IPS-20b (cell line): ENCODE results near the gene FKBP2.
A peak's percentile ranks its signal among the peaks of the same experiment; 100 is the strongest.

Experiments
- H3K27ac ChIP-seq: one replicate; pipeline ENCODE4 v1.5.1; 2013; ENCODE audit warnings: low read length
- H3K27me3 ChIP-seq: 2 replicates; pipeline ENCODE4 v1.6.1; 2013; ENCODE audit warnings: mild to moderate bottlenecking, low read length, inconsistent platforms; ENCODE audit not compliant: insufficient read depth
- H3K36me3 ChIP-seq: 2 replicates; pipeline ENCODE4 v1.6.1; 2013; ENCODE audit warnings: low read depth, mild to moderate bottlenecking, inconsistent platforms, low read length, moderate library complexity; ENCODE audit not compliant: insufficient read depth
- H3K4me1 ChIP-seq: 2 replicates; pipeline ENCODE4 v1.6.1; 2013; ENCODE audit warnings: mild to moderate bottlenecking, control low read depth, inconsistent platforms, low read length, moderate library complexity; ENCODE audit not compliant: insufficient read depth
- H3K4me3 ChIP-seq: 2 replicates; pipeline ENCODE4 v1.5.1; 2013; ENCODE audit warnings: mild to moderate bottlenecking, low read length, inconsistent platforms
- H3K9ac ChIP-seq: 2 replicates; pipeline ENCODE4 v1.6.1; 2013; ENCODE audit warnings: low read depth, mild to moderate bottlenecking, inconsistent platforms, low read length, moderate library complexity
- H3K9me3 ChIP-seq: 2 replicates; pipeline ENCODE4 v1.6.1; 2013; ENCODE audit warnings: mild to moderate bottlenecking, low read depth, low read length, inconsistent platforms; ENCODE audit not compliant: insufficient read depth

The FKBP2 gene

DNA sequence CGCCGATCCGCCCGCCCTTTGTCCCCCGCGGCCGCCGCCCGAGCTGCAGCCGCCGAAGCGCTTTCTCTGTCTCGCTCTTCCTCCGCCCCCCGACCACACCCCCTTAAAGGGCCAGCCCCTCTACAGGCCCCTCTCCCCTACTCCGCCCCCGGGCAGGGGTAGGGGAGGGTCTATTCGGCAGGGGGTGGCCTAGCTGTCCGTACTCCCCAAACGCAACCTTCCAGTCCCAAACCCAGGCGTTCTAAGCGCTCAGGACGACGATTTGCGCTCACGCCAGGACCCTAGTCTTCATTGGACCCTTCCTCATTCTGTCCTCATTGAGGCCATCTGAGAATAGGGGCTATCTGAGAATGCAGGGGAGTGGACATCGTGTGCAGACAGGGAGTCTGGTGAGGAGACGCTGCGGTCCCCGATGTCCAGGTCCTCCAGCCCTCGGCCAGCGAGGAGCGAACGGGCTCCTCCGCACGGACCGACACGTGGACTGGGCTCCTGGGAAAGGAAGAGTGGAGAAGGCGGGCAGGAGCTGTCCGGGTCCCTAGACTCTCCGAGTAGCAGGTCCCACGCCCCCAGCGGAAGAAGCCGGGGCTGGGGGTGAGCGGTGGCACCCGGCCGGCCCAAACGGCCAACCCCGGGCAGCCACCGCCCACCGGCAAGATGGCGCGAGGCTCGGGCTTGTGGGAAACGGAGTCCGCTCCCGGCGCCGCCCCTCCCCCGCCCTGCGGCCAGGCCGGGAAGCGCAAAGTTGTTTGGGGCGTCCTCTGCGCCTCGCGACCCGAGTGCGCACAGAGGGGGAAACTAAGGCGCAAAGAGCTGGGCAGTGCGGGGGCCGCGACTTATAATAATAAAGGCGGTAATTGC is 6.2 kb downstream of the FKBP2 start, which contains the start of gene PPP1R14B:
Gene PPP1R14B (minus strand): TSS at position 73 of the 858 bp plus-strand sequence. CDS start 270 bp downstream, outside the sequence.
- Histone ChIP-seq H3K9ac (peak within 1 kb of the TSS; percentile 95), H3K27ac (peak within 1 kb of the TSS; percentile 93), H3K36me3 (peaks cover 21% of the 10 kb centered on the region; the same call in 1 of the 2 replicates), H3K9me3 (no peaks in the 10 kb centered on the region), H3K4me1 (peaks cover 28% of the 10 kb centered on the region), H3K27me3 (no peaks in the 10 kb centered on the region), H3K4me3 (peak within 1 kb of the TSS; percentile 95)

DNA sequence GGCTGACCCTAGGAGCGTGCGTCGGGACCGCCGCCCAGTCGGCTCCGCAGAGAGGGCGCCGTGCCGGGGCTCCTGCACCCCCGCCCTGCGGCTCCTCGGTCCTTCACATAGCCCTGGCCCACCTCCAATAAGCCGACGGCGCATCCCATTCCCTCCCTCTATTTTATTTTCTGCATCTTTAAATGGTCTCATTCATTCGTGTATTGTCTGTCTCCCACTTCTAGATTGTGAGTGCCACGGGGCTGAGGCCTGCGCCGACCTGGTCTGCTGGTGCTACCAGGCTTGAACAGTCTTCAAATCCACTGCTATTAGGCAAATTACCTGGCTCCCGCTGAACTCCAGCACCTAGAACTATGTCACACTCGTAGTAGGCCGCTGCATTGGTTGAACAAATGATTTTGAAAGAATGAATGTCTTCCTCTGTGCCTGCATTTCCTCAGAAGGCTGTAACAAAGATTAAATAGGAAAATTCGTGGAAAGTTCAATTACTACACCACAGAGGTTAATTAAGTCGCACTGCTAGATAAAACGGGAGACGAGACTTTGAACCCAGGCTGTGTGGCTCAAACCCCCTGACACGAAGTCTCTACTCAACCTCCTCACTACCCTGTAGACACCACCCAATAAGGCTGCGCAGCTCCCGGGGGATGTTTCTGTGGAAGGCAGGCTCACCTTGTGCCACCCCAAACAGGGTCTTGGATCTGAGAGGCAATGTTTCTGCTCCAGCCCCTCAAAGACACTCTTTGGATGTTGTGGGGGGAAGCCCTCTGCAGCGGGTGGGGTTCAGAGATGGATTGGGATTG is 7.0 kb downstream of the FKBP2 start:
- Histone ChIP-seq H3K27me3 (no peaks in the 10 kb centered on the region), H3K9ac (peak overlapping the region; percentile 80; the same call in 1 of the 2 replicates), H3K36me3 (peaks cover 21% of the 10 kb centered on the region; the same call in 1 of the 2 replicates), H3K4me1 (peaks cover 28% of the 10 kb centered on the region), H3K27ac (peak overlapping the region; percentile 95), H3K9me3 (no peaks in the 10 kb centered on the region), H3K4me3 (peak overlapping the region; percentile 94)

DNA sequence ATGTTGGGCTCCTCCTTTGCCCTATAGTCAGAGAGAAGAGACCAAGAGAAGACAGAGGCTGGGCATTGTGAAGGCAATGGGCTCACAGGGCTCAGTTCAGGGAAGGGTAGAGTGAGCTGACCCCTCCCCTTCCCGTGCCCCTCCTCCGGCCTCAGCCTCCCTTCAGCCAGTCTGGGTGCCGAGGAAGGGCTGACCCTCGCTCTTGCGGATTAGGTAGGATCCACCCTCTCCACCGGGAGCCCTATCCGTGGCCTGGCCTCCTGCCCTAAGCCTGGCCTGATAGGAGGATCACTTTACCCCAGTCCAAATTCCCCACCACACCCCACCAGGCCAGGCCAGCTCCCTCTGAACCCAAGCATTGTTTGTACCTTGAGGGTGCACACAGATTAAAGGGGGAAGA is 7.7 kb downstream of the FKBP2 start:
- H3K9ac ChIP-seq, result peak overlapping the region; percentile 80; the same call in 1 of the 2 replicates

GRCh38 chr11:64249038-64249437 is 8.1 kb downstream of the FKBP2 start:
- Histone ChIP-seq H3K27ac (peak overlapping the region; percentile 95), H3K9me3 (no peaks in the 10 kb centered on the region), H3K4me3 (peak overlapping the region; percentile 62; the same call in 1 of the 2 replicates), H3K27me3 (no peaks in the 10 kb centered on the region), H3K36me3 (peaks cover 10% of the 10 kb centered on the region; the same call in 1 of the 2 replicates), H3K4me1 (peaks cover 28% of the 10 kb centered on the region), H3K9ac (peak overlapping the region; percentile 80; the same call in 1 of the 2 replicates)

More for the DNA sequence above, 7.7 kb downstream of the FKBP2 start:
- H3K36me3 ChIP-seq, result peaks cover 15% of the 10 kb centered on the region; the same call in 1 of the 2 replicates
- peak overlapping the region; percentile 95 for H3K27ac ChIP-seq
- peak overlapping the region; percentile 94; the same call in 1 of the 2 replicates for H3K4me3 ChIP-seq
- no peaks in the 10 kb centered on the region for H3K27me3 ChIP-seq
- peaks cover 28% of the 10 kb centered on the region for H3K4me1 ChIP-seq
- no peaks in the 10 kb centered on the region for H3K9me3 ChIP-seq

DNA sequence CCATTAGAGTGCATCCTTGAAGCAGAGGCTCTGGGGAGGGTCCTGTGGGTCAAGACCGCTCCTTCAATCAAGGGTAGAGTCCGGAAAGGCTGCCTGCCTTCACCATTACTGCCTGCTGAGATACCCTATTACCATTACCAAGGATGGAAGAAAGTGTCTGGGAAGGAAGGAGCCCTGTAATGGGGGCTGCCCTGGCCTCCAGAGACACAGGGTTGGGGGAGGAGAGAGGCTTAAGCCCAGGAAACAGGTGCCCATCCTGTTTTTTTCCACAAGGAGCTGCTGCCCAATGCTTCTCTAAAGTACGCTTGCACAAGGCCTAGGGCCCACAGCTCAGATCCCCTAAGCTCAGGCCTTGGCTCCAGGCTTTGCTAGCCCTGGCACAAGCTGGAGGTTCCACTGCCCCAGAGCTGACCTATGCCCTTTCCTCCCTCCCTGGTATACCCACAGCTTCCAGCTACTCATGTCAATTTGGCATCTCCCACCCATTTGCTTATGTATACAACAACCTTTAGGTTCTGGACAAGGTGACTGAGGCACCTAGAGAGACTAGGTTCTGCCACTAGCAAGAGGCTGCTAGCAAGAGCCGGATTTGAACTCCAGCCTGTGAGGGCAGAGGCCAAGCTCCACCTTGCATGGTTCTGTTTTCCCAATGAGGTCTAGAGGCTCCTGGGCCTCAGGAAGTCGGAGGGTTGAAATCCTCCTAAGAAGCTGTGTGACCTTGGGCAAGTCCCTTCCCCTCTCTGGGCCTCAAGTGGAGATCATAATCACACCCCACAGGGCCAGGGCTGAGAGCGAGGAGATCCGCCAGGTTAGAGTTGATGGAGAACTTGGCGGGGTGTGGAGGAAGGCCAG is 8.9 kb downstream of the FKBP2 start:
- Histone ChIP-seq H3K4me3 (peak overlapping the region; percentile 62; the same call in 1 of the 2 replicates), H3K27ac (peak overlapping the region; percentile 95), H3K36me3 (peaks cover 9% of the 10 kb centered on the region), H3K27me3 (no peaks in the 10 kb centered on the region), H3K4me1 (peaks cover 28% of the 10 kb centered on the region), H3K9me3 (no peaks in the 10 kb centered on the region), H3K9ac (peak overlapping the region; percentile 80; the same call in 1 of the 2 replicates)

DNA sequence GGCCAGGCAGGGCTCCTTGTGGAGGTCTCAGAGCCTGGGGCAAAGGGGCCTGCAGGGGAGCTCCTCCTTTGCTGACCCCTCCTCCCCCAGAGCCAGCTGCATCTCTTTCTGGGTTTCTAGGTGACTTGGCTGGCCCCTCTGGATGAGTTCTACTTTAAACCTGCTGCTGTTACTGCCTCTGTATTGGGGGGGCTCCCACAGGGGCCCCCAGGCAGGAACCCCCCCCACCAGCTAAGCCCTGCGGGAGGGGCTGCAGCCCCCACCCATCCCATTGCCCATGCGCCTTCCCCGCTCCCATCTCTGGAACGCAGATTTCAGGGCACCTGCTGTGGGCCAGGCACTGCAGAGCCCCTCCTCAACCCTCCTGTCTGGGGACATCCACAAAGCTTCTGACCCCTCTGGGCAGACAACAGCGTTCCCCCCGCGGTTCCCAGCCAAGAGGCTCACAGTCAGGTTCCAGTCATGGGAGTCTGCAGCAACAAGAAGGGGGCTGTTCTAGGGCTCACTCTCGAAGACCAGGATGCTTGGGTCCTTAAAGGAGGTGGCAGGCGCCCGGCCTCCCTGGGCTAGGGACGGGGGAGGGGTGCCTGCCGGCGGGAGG is 9.6 kb downstream of the FKBP2 start:
- Histone ChIP-seq H3K9ac (peak overlapping the region; percentile 80; the same call in 1 of the 2 replicates), H3K9me3 (no peaks in the 10 kb centered on the region), H3K36me3 (peaks cover 11% of the 10 kb centered on the region), H3K4me1 (peaks cover 28% of the 10 kb centered on the region), H3K4me3 (peak overlapping the region; percentile 62), H3K27me3 (no peaks in the 10 kb centered on the region), H3K27ac (peak overlapping the region; percentile 87)

DNA sequence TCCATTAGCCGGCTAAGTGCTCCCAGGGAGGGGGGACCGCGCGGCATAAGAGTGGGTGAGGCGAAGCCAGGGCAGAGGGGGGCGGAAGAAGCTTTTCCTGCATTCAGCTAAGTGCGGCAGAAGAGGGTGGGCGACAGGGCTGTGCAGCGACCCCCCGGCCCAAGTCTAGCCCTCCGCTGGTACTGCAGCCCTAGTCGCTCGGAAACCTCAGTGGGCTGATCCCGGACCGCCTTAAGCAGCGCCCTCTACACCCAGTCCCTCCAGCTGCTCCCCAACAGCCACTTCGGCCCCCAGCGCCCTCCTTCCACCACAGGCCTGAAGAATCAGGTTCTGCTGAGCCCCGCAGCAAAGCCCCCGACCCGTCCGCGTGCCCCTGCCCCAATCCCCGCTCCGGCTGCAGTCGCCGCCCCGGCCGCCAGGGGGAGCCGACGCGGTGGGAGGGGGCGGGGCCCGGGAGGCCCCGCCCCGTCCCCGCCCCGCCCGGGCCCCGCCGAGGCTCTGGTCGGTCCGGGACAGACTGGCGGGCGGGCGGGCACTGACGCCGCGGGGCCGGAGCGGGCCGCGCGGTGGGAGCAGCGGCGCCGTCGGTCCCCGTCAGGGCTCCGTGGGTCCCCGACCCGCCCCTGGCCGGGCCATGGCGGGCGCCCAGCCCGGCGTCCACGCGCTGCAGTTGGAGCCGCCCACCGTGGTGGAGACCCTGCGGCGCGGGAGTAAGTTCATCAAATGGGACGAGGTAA is 10.3 kb downstream of the FKBP2 start, which contains the start of gene PLCB3:
Gene PLCB3 (plus strand): TSS at position 515 of the 737 bp plus-strand sequence. CDS start 120 bp downstream, at position 635.
- Histone ChIP-seq H3K9me3 (no peaks in the 10 kb centered on the region), H3K4me1 (peaks cover 28% of the 10 kb centered on the region), H3K27ac (peak within 1 kb of the TSS; percentile 87), H3K9ac (peak within 1 kb of the TSS; percentile 90; the same call in 1 of the 2 replicates), H3K4me3 (peak within 1 kb of the TSS; percentile 94), H3K27me3 (no peaks in the 10 kb centered on the region), H3K36me3 (peaks cover 18% of the 10 kb centered on the region)

GRCh38 chr11:64251753-64252002 is 10.8 kb downstream of the FKBP2 start:
- Histone ChIP-seq H3K9me3 (no peaks in the 10 kb centered on the region), H3K27me3 (no peaks in the 10 kb centered on the region), H3K36me3 (peaks cover 23% of the 10 kb centered on the region), H3K4me1 (peaks cover 28% of the 10 kb centered on the region), H3K9ac (peak overlapping the region; percentile 90; the same call in 1 of the 2 replicates), H3K27ac (peak overlapping the region; percentile 32), H3K4me3 (peak overlapping the region; percentile 94)

DNA sequence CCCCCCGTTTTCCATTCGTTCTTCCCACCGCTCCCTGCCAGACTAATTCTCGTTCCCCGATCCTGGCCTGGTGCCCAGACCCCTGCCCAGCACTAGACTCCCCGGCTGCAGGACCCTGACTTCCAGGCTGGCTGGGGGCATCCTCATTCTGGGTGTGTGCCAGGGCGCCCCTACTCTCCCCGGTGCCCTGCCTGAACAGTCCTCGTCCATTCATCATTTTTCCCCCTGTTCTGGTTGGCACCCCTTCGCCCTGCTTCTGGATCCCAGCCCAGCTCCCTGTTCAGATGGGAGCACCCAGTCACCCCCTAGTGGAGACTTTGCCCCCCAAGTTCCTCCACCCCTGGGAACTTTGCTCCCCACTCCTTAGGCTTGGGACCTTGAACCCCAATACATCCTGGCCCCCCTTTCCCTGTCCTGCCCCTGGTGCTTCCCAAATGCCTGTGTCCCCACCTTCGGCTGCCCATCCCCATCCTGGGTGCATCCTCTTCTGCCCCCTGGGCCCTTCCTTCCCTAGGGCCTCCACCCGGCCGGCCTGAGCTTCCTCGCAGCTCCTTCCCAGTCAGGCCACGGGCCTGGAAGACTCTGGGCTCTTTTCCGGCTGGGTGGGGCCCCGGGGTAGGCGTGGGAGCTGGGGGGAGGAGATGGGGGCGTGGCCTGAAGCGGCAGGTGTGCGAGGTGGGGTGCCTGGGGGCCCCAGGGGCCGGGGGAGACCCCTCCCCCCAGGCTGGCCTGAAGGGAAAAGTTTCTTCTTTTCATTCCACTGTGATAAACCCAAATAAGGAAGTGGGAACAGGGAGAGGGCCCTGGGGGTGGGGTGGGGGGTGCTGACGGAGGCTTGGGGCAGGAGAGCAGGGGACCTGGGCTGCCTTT is 11.3 kb downstream of the FKBP2 start:
- Histone ChIP-seq H3K36me3 (peaks cover 24% of the 10 kb centered on the region), H3K27ac (peak overlapping the region; percentile 32), H3K4me1 (peaks cover 28% of the 10 kb centered on the region), H3K9ac (peak overlapping the region; percentile 90; the same call in 1 of the 2 replicates), H3K9me3 (no peaks in the 10 kb centered on the region), H3K27me3 (no peaks in the 10 kb centered on the region), H3K4me3 (peak overlapping the region; percentile 94)
